ENCODE data around the gene PHLPP1. TPM values are rescaled to one million over a fixed set of nuclear protein-coding genes. Genes with fewer than 3 reads are reported as not detected.

Gene PHLPP1
- total and polyA plus RNA-seq, 2 of the 4 experiments (the other 2 are of a cell fraction), result 3.3 to 3.6 TPM

DNA sequence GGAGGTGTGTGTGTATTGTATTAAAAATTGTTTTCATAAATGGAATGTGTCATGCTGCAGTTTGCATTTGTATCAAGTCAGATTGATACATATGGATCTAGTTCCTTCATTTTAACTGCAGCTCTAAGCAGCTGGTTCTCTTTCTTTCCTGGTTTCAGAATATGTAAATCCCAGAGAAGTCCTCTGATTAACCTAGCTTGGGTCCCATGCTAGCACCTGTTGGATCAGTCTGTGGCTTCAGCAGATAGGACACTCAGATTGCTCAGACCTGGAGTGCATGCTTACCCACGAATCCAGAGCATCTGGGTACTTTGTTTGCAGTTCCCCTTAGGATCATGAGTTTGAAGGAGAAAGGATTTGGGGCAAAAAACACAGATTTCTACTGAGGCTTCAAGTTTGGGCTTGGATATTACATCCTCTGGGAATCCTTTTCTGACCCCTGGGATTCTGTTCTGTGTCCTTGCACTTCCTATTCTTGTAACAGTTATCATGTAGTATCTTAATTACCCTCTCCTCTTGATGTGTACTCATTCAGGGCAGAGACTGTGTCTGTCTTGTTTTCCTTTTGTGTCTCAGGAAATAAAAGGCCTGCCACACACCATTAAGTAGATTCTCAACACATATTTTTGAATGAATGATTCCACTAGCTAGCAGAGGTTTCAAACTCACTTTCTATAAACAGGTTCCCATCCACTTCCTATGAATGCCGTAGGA, 142.1 kb downstream of the PHLPP1 start:
- in situ Hi-C loops (cut with MboI; ENCODE audit: low sequenced_read_pairs) (loop anchor here (10.0 kb wide), 1 partner anchor 63 kb away; no protein-coding TSS in a partner anchor), dilution Hi-C loops (cut with HindIII; ENCODE audit: low sequenced_read_pairs, unreplicated experiment) (no loop called here), intact Hi-C loops (cut with micrococcal nuclease) (no loop called here)
- no peak overlapping the region for H3K4me2 ChIP-seq (ENCODE audit: low read depth, low read length)
- no peak overlapping the region for H3K27ac ChIP-seq (ENCODE audit: insufficient read depth, low read length)
- H3K18ac ChIP-seq (ENCODE audit: low read depth, low read length), result no peak overlapping the region
- H3K56ac ChIP-seq (ENCODE audit: extremely low read depth, insufficient read depth, low read length), result no peak overlapping the region
- H3K4me3 ChIP-seq (ENCODE audit: insufficient read depth, low read depth, low read length), result no peak overlapping the region
- no peak overlapping the region for H3K9ac ChIP-seq (ENCODE audit: low read depth, low read length)
- ChIA-PET CTCF (no interaction called here), POLR2A (ENCODE audit: unreplicated experiment) (interaction anchor here (0.6 kb wide), 1 partner anchor 42 kb away, joined by 7 read pairs; no protein-coding TSS in a partner anchor)
- no peak overlapping the region for H2BK5ac ChIP-seq (ENCODE audit: low read depth, low read length, poor library complexity, severe bottlenecking)
- H3K14ac ChIP-seq (replicated peaks; ENCODE audit: low read depth, low read length), result no peak overlapping the region
- no peak overlapping the region for H4K5ac ChIP-seq (ENCODE audit: low read depth, low read length)
- no peaks in the 10 kb centered on the region for H3K36me3 ChIP-seq (ENCODE audit: control insufficient read depth, insufficient read depth, low read length)
- peaks cover 4% of the 10 kb centered on the region; the same call in 1 of the 2 replicates for H3K4me1 ChIP-seq (ENCODE audit: control insufficient read depth, insufficient read depth, low read length)
- no peak overlapping the region for H4K8ac ChIP-seq (ENCODE audit: low read depth in 2 of 2, low read length in 2 of 2)
- no peak overlapping the region for H3K4ac ChIP-seq (ENCODE audit: low read depth, low read length)
- H2AK5ac ChIP-seq (ENCODE audit: low read depth, low read length), result no peak overlapping the region
- H3K9me1 ChIP-seq (ENCODE audit: insufficient read depth, low read length), result no peaks in the 10 kb centered on the region
- H3K23ac ChIP-seq (ENCODE audit: low read depth, low read length), result no peak overlapping the region
- H4K20me1 ChIP-seq (ENCODE audit: insufficient read depth, low read length), result no peaks in the 10 kb centered on the region
- no peak overlapping the region for H2AFZ ChIP-seq (replicated peaks; ENCODE audit: low read length, poor library complexity)
- no TSS peak for BruUV-seq (replicated peaks)
- H4K91ac ChIP-seq (ENCODE audit: insufficient read depth, low read depth, low read length), result no peak overlapping the region
- no peak overlapping the region for H2BK15ac ChIP-seq (ENCODE audit: low read depth, low read length)
- no peaks in the 10 kb centered on the region for H3K9me3 ChIP-seq (ENCODE audit: control insufficient read depth, insufficient read depth, low read length)
- DNase-seq, result no peak
- no peak for ATAC-seq (ENCODE audit: low read depth)
- H2BK120ac ChIP-seq (ENCODE audit: low read depth, low read length), result no peak overlapping the region
- TF ChIP-seq BHLHE40 (IDR thresholded peaks at IDR 0.05; ENCODE audit: low read depth, low read length) (no peak), FOS (IDR thresholded peaks at IDR 0.05; ENCODE audit: low read depth, low read length) (no peak), RFX5 (IDR thresholded peaks at IDR 0.05; ENCODE audit: low read depth, low read length) (no peak), RCOR1 (IDR thresholded peaks at IDR 0.05; ENCODE audit: insufficient replicate concordance, low read length) (no peak), CHD1 (IDR thresholded peaks at IDR 0.05; ENCODE audit: low read depth, low read length) (no peak), MAFK (IDR thresholded peaks at IDR 0.05; ENCODE audit: low read depth, low read length) (no peak), NFE2L2 (IDR thresholded peaks at IDR 0.05; ENCODE audit: low read depth, low read length) (no peak), RAD21 (IDR thresholded peaks at IDR 0.05; ENCODE audit: low read length) (no peak), SMC3 (IDR thresholded peaks at IDR 0.05; ENCODE audit: low read depth, low read length) (no peak), CEBPB (IDR thresholded peaks at IDR 0.05; ENCODE audit: low read depth, low read length) (no peak), MXI1 (IDR thresholded peaks at IDR 0.05; ENCODE audit: borderline replicate concordance, low read depth, low read length) (no peak), MAZ (IDR thresholded peaks at IDR 0.05; ENCODE audit: borderline replicate concordance, low read depth, low read length) (no peak), POLR2A (IDR thresholded peaks at IDR 0.05; ENCODE audit: low read depth, low read length) (no peak)
- TF ChIP-seq, protein P1, sequence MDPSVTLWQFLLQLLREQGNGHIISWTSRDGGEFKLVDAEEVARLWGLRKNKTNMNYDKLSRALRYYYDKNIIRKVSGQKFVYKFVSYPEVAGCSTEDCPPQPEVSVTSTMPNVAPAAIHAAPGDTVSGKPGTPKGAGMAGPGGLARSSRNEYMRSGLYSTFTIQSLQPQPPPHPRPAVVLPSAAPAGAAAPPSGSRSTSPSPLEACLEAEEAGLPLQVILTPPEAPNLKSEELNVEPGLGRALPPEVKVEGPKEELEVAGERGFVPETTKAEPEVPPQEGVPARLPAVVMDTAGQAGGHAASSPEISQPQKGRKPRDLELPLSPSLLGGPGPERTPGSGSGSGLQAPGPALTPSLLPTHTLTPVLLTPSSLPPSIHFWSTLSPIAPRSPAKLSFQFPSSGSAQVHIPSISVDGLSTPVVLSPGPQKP (IDR thresholded peaks at IDR 0.05; ENCODE audit: borderline replicate concordance, low read depth, low read length), result no peak
- TF ChIP-seq, protein P2, sequence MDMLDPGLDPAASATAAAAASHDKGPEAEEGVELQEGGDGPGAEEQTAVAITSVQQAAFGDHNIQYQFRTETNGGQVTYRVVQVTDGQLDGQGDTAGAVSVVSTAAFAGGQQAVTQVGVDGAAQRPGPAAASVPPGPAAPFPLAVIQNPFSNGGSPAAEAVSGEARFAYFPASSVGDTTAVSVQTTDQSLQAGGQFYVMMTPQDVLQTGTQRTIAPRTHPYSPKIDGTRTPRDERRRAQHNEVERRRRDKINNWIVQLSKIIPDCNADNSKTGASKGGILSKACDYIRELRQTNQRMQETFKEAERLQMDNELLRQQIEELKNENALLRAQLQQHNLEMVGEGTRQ (IDR thresholded peaks at IDR 0.05; ENCODE audit: low read depth, low read length), result no peak
- TF ChIP-seq, protein P3, sequence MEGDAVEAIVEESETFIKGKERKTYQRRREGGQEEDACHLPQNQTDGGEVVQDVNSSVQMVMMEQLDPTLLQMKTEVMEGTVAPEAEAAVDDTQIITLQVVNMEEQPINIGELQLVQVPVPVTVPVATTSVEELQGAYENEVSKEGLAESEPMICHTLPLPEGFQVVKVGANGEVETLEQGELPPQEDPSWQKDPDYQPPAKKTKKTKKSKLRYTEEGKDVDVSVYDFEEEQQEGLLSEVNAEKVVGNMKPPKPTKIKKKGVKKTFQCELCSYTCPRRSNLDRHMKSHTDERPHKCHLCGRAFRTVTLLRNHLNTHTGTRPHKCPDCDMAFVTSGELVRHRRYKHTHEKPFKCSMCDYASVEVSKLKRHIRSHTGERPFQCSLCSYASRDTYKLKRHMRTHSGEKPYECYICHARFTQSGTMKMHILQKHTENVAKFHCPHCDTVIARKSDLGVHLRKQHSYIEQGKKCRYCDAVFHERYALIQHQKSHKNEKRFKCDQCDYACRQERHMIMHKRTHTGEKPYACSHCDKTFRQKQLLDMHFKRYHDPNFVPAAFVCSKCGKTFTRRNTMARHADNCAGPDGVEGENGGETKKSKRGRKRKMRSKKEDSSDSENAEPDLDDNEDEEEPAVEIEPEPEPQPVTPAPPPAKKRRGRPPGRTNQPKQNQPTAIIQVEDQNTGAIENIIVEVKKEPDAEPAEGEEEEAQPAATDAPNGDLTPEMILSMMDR (conservative IDR thresholded peaks at IDR 0.05; ENCODE audit: low read depth, low read length), result no peak
- no peaks in the 10 kb centered on the region for H3K27me3 ChIP-seq (ENCODE audit: control insufficient read depth, insufficient read depth, low read length)
- H3K79me1 ChIP-seq (ENCODE audit: low read depth in 1 of 2, low read length in 2 of 2), result peaks cover 5 to 7% of the 10 kb centered on the region in 2 experiments; a peak in 2 of 4 replicates
- H2AK9ac ChIP-seq (replicated peaks; ENCODE audit: low read depth, low read length, poor library complexity), result no peak overlapping the region
- no CpG with 5 or more reads among the region's 2 CpGs for WGBS, 2 experiments (ENCODE audit: extremely low coverage in 2 of 2, insufficient read length in 1 of 2)
- no peak overlapping the region for H2BK20ac ChIP-seq (ENCODE audit: low read depth, low read length)

Data from IMR-90 (cell line).